ENCODE results near the gene BAHCC1.

GRCh38 chr17:81480140-81481072 is 85.1 kb downstream of the BAHCC1 start:
- TF ChIP-seq ESRRG (CRISPR knock-in tag; IDR thresholded peaks at IDR 0.05) (no peak), PPARA (CRISPR knock-in tag; IDR thresholded peaks at IDR 0.05; ENCODE audit: borderline replicate concordance) (no peak), ZFP30 (CRISPR knock-in tag; IDR thresholded peaks at IDR 0.05) (no peak), SNAI2 (CRISPR knock-in tag; IDR thresholded peaks at IDR 0.05) (no peak), CREB5 (CRISPR knock-in tag; IDR thresholded peaks at IDR 0.05; ENCODE audit: low read depth) (no peak), ZFP3 (CRISPR knock-in tag; IDR thresholded peaks at IDR 0.05) (no peak), ZC3H10 (CRISPR knock-in tag; IDR thresholded peaks at IDR 0.05) (no peak), ZNF70 (CRISPR knock-in tag; IDR thresholded peaks at IDR 0.05) (no peak), ZNF565 (CRISPR knock-in tag; conservative IDR thresholded peaks at IDR 0.05; ENCODE audit: low read depth) (no peak)
- TF ChIP-seq, protein P1, sequence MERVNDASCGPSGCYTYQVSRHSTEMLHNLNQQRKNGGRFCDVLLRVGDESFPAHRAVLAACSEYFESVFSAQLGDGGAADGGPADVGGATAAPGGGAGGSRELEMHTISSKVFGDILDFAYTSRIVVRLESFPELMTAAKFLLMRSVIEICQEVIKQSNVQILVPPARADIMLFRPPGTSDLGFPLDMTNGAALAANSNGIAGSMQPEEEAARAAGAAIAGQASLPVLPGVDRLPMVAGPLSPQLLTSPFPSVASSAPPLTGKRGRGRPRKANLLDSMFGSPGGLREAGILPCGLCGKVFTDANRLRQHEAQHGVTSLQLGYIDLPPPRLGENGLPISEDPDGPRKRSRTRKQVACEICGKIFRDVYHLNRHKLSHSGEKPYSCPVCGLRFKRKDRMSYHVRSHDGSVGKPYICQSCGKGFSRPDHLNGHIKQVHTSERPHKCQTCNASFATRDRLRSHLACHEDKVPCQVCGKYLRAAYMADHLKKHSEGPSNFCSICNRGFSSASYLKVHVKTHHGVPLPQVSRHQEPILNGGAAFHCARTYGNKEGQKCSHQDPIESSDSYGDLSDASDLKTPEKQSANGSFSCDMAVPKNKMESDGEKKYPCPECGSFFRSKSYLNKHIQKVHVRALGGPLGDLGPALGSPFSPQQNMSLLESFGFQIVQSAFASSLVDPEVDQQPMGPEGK (CRISPR knock-in tag; IDR thresholded peaks at IDR 0.05; ENCODE audit: borderline replicate concordance), result no peak
- TF ChIP-seq, protein P2, sequence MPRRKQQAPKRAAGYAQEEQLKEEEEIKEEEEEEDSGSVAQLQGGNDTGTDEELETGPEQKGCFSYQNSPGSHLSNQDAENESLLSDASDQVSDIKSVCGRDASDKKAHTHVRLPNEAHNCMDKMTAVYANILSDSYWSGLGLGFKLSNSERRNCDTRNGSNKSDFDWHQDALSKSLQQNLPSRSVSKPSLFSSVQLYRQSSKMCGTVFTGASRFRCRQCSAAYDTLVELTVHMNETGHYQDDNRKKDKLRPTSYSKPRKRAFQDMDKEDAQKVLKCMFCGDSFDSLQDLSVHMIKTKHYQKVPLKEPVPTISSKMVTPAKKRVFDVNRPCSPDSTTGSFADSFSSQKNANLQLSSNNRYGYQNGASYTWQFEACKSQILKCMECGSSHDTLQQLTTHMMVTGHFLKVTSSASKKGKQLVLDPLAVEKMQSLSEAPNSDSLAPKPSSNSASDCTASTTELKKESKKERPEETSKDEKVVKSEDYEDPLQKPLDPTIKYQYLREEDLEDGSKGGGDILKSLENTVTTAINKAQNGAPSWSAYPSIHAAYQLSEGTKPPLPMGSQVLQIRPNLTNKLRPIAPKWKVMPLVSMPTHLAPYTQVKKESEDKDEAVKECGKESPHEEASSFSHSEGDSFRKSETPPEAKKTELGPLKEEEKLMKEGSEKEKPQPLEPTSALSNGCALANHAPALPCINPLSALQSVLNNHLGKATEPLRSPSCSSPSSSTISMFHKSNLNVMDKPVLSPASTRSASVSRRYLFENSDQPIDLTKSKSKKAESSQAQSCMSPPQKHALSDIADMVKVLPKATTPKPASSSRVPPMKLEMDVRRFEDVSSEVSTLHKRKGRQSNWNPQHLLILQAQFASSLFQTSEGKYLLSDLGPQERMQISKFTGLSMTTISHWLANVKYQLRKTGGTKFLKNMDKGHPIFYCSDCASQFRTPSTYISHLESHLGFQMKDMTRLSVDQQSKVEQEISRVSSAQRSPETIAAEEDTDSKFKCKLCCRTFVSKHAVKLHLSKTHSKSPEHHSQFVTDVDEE (CRISPR knock-in tag; IDR thresholded peaks at IDR 0.05), result no peak
- TF ChIP-seq, protein P3, sequence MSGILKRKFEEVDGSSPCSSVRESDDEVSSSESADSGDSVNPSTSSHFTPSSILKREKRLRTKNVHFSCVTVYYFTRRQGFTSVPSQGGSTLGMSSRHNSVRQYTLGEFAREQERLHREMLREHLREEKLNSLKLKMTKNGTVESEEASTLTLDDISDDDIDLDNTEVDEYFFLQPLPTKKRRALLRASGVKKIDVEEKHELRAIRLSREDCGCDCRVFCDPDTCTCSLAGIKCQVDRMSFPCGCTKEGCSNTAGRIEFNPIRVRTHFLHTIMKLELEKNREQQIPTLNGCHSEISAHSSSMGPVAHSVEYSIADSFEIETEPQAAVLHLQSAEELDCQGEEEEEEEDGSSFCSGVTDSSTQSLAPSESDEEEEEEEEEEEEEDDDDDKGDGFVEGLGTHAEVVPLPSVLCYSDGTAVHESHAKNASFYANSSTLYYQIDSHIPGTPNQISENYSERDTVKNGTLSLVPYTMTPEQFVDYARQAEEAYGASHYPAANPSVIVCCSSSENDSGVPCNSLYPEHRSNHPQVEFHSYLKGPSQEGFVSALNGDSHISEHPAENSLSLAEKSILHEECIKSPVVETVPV (CRISPR knock-in tag; IDR thresholded peaks at IDR 0.05), result no peak
- TF ChIP-seq, protein P4, sequence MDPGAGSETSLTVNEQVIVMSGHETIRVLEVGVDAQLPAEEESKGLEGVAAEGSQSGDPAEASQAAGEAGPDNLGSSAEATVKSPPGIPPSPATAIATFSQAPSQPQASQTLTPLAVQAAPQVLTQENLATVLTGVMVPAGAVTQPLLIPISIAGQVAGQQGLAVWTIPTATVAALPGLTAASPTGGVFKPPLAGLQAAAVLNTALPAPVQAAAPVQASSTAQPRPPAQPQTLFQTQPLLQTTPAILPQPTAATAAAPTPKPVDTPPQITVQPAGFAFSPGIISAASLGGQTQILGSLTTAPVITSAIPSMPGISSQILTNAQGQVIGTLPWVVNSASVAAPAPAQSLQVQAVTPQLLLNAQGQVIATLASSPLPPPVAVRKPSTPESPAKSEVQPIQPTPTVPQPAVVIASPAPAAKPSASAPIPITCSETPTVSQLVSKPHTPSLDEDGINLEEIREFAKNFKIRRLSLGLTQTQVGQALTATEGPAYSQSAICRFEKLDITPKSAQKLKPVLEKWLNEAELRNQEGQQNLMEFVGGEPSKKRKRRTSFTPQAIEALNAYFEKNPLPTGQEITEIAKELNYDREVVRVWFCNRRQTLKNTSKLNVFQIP (CRISPR knock-in tag; IDR thresholded peaks at IDR 0.05; ENCODE audit: borderline replicate concordance, low read depth), result no peak

Data from SK-N-SH treated with all-trans-retinoic acid at 6 μM for 48 hours (cell line).